SH-SY5Y (cell line): ENCODE data around the gene NF1.

ENCODE experiments used
- GATA2 ChIP-seq: IDR thresholded peaks from 2 replicates; pipeline ENCODE4 v1.6.1; 2011; ENCODE audit warnings: mild to moderate bottlenecking, low read depth, low read length
- GATA3 ChIP-seq: IDR thresholded peaks from 2 replicates; pipeline ENCODE4 v1.6.1; 2011; ENCODE audit warnings: low read depth, mild to moderate bottlenecking, low read length, moderate library complexity

DNA sequence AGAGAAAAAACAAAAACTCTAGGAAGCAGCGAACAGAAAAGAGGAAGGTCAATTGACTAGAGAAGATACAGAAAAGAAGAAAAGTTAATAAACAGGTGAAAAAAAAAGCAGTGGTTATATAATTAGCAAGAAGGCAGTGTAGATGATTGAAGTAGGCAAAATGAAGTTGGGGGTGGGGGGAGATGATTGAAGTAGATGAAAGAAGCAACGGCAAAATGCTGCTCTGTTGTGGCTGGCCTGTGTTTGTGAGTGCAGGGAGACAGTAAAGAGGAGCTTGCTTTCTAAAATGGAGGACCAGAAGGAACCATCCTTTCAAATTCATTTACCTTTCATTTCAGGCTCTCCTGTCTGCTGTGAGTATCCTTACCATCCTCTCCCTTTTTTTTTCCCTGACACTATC, 215.5 kb downstream of the NF1 start:
- no peak for TF ChIP-seq GATA2
- TF ChIP-seq GATA3, result no peak
